NCI-H226 (cell line): ENCODE data around the gene ATRNL1.
A peak's percentile ranks its signal among the peaks of the same experiment; 100 is the strongest.
"Not testable (repeated sequence)": the region's sequence is repeated elsewhere in the genome, so short reads cannot be mapped to it uniquely, and the experiment has no call there.

ENCODE experiments used
- DNase-seq: peaks from one replicate; pipeline ENCODE4 v3.0.0-alpha.2; 2015

The ATRNL1 gene

GRCh38 chr10:115773832-115774231, 680.7 kb downstream of the ATRNL1 start:
- no peak for DNase-seq

GRCh38 chr10:115774721-115775120, 681.6 kb downstream of the ATRNL1 start:
- DNase-seq, result no peak

- DNase-seq, result no peak
Measured at GRCh38 chr10:115777646-115778045, 684.5 kb downstream of the ATRNL1 start.

GRCh38 chr10:115790220-115790619, 697.1 kb downstream of the ATRNL1 start:
- no peak for DNase-seq

- DNase-seq, result no peak
Measured at GRCh38 chr10:115795964-115796363, 702.8 kb downstream of the ATRNL1 start.

- DNase-seq, result no peak
Measured at GRCh38 chr10:115801457-115801856, 708.3 kb downstream of the ATRNL1 start.

GRCh38 chr10:115801992-115802391, 708.8 kb downstream of the ATRNL1 start:
- DNase-seq, result no peak

- no peak for DNase-seq
Measured at GRCh38 chr10:115802911-115803310, 709.7 kb downstream of the ATRNL1 start.

- DNase-seq, result no peak
Measured at GRCh38 chr10:115814542-115814941, 721.4 kb downstream of the ATRNL1 start.

- DNase-seq, result no peak
Measured at GRCh38 chr10:115818012-115818411, 724.8 kb downstream of the ATRNL1 start.

- no peak for DNase-seq
Measured at GRCh38 chr10:115826396-115826795, 733.2 kb downstream of the ATRNL1 start.

GRCh38 chr10:115827231-115828009, 734.3 kb downstream of the ATRNL1 start:
- peak; percentile 63 for DNase-seq

- not testable (repeated sequence) for DNase-seq
Measured at GRCh38 chr10:115828182-115828581, 735.0 kb downstream of the ATRNL1 start.

GRCh38 chr10:115829521-115830205, 736.5 kb downstream of the ATRNL1 start:
- peak; percentile 53 for DNase-seq

- DNase-seq, result no peak
Measured at GRCh38 chr10:115830265-115830970, 737.3 kb downstream of the ATRNL1 start.

- no peak for DNase-seq
Measured at GRCh38 chr10:115831016-115831415, 737.9 kb downstream of the ATRNL1 start.

- DNase-seq, result no peak
Measured at GRCh38 chr10:115833119-115833518, 740.0 kb downstream of the ATRNL1 start.

- DNase-seq, result peak; percentile 80
Measured at GRCh38 chr10:115844591-115844990, 751.4 kb downstream of the ATRNL1 start.

GRCh38 chr10:115845921-115846320, 752.8 kb downstream of the ATRNL1 start:
- DNase-seq, result no peak

GRCh38 chr10:115846528-115846927, 753.4 kb downstream of the ATRNL1 start:
- DNase-seq, result no peak

- peak; percentile 7 for DNase-seq
Measured at GRCh38 chr10:115849197-115849596, 756.0 kb downstream of the ATRNL1 start.

GRCh38 chr10:115850666-115851065, 757.5 kb downstream of the ATRNL1 start:
- no peak for DNase-seq

GRCh38 chr10:115851695-115852094, 758.5 kb downstream of the ATRNL1 start:
- no peak for DNase-seq
